GM10248 (cell line): ENCODE results near the gene THEMIS.
"Not testable (repeated sequence)": the region's sequence is repeated elsewhere in the genome, so short reads cannot be mapped to it uniquely, and the experiment has no call there.

ENCODE experiments used
- CTCF ChIA-PET: fragments of 300-600 bp; sonication (Branson Sonifier 250); formaldehyde crosslinking; extraction: SDS; loops from one replicate; lab custom pipeline; 2021; ENCODE audit warnings: antibody characterized with exemption; lab: Yijun Ruan, JAX
- POLR2A ChIA-PET: fragments of 350-650 bp; sonication (Branson Sonifier 250); formaldehyde crosslinking; extraction: SDS; loops from one replicate; lab custom pipeline; 2020; ENCODE audit warnings: antibody characterized with exemption; lab: Yijun Ruan, JAX
- DNase-seq: peaks from one replicate; pipeline ENCODE4 v3.0.0; 2012; ENCODE audit errors: extremely low spot score
- CTCF ChIP-seq: IDR thresholded peaks from 2 replicates; pipeline ENCODE4 v1.5.1; 2012; ENCODE audit warnings: mild to moderate bottlenecking, low read depth; ENCODE audit errors: extremely low read depth, missing control alignments, control extremely low read depth

THEMIS gene

GRCh38 chr6:127792616-127793015 is 108.2 kb downstream of the THEMIS start:
- TF ChIP-seq CTCF, result no peak
- no peak for DNase-seq
- CTCF ChIA-PET, result interaction anchor here (1.3 to 1.6 kb wide), 3 partner anchors 15 to 29 kb away, joined by 3 to 4 read pairs (median 3); no protein-coding TSS in a partner anchor
- POLR2A ChIA-PET, result no interaction called here

GRCh38 chr6:127791779-127792528 is 108.9 kb downstream of the THEMIS start:
- TF ChIP-seq CTCF, result no peak
- DNase-seq, result no peak
- ChIA-PET POLR2A (no interaction called here), CTCF (interaction anchor here (1.2 to 1.3 kb wide), 2 partner anchors 19 to 30 kb away, joined by 3 to 4 read pairs; no protein-coding TSS in a partner anchor)

GRCh38 chr6:127790571-127790970 is 110.3 kb downstream of the THEMIS start:
- CTCF ChIA-PET, result interaction anchor here (1.2 to 1.7 kb wide), 4 partner anchors 16 to 65 kb away, joined by 3 to 4 read pairs (median 3); no protein-coding TSS in a partner anchor
- POLR2A ChIA-PET, result no interaction called here
- TF ChIP-seq CTCF, result no peak
- DNase-seq, result no peak

GRCh38 chr6:127786109-127786508 is 114.7 kb downstream of the THEMIS start:
- DNase-seq, result no peak
- no peak for TF ChIP-seq CTCF
- POLR2A ChIA-PET, result no interaction called here
- CTCF ChIA-PET, result interaction anchor here (2.1 kb wide), 1 partner anchor 11 kb away, joined by 6 read pairs; no protein-coding TSS in a partner anchor

GRCh38 chr6:127784468-127784867 is 116.4 kb downstream of the THEMIS start:
- DNase-seq, result no peak
- no peak for TF ChIP-seq CTCF
- POLR2A ChIA-PET, result no interaction called here
- CTCF ChIA-PET, result no interaction called here

GRCh38 chr6:127781636-127782272 is 119.1 kb downstream of the THEMIS start:
- CTCF ChIA-PET, result not testable (repeated sequence)

GRCh38 chr6:127776320-127776719 is 124.5 kb downstream of the THEMIS start:
- no peak for TF ChIP-seq CTCF
- CTCF ChIA-PET, result interaction anchor here (1.4 kb wide), 1 partner anchor 17 kb away, joined by 3 read pairs; no protein-coding TSS in a partner anchor
- POLR2A ChIA-PET, result no interaction called here
- DNase-seq, result no peak

More at GRCh38 chr6:127781636-127782272, 119.1 kb downstream of the THEMIS start:
- POLR2A ChIA-PET, DNase-seq: not testable (repeated sequence)
